ENCODE results near the gene TSPAN2.

GRCh38 chr1:115133440-115133839 lies 44.1 kb upstream of the TSPAN2 start:
- TF ChIP-seq SMC3 (IDR thresholded peaks at IDR 0.05; ENCODE audit: low read depth, low read length) (no peak), RAD21 (IDR thresholded peaks at IDR 0.05; ENCODE audit: low read length) (no peak), CTCF (conservative IDR thresholded peaks at IDR 0.05; ENCODE audit: low read depth, low read length) (no peak), POLR2A (IDR thresholded peaks at IDR 0.05; ENCODE audit: low read depth, low read length) (no peak), CEBPB (IDR thresholded peaks at IDR 0.05; ENCODE audit: low read depth, low read length) (no peak), RFX5 (IDR thresholded peaks at IDR 0.05; ENCODE audit: low read depth, low read length) (no peak), NFE2L2 (IDR thresholded peaks at IDR 0.05; ENCODE audit: low read depth, low read length) (no peak), MAZ (IDR thresholded peaks at IDR 0.05; ENCODE audit: borderline replicate concordance, low read depth, low read length) (no peak)

Measured in IMR-90 (cell line).